Measurements from ENCODE around the gene ONECUT1.

Gene ONECUT1

DNA sequence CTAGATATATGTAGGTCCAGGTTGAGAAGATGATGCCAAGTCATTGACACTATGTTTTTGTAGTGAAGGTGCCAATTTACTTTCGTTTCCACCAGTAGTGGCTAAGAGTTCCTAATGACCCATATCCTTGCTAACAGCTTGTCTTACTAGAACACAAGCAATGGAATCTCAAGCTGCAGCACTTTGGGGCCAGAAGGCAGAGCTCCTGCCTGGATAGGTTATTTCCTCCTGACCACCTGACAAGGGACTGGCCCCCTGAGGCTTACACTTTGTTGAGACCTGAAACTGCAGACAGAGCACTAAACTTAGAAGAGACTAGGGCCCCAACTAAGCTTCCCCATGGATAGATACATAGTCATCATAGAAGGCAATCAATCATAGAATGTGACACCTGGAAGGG lies 11.7 kb downstream of the ONECUT1 start:
- 63% methylated on average over 1 of the region's 1 CpG for WGBS
- Histone ChIP-seq H3K4me1 (ENCODE audit: insufficient read depth, low read length) (peaks cover 21% of the 10 kb centered on the region; the same call in 1 of the 2 replicates), H3K9ac (ENCODE audit: low read depth, low read length) (no peak overlapping the region), H3K36me3 (ENCODE audit: insufficient read depth, low read length) (no peaks in the 10 kb centered on the region), H3K27me3 (ENCODE audit: insufficient read depth, low read length) (peaks cover 32% of the 10 kb centered on the region), H3K4me3 (ENCODE audit: low read length) (no peak overlapping the region), H3K27ac (ENCODE audit: low read depth, low read length) (no peak overlapping the region), H3K9me3 (ENCODE audit: insufficient read depth, low read depth, low read length) (no peaks in the 10 kb centered on the region)

DNA sequence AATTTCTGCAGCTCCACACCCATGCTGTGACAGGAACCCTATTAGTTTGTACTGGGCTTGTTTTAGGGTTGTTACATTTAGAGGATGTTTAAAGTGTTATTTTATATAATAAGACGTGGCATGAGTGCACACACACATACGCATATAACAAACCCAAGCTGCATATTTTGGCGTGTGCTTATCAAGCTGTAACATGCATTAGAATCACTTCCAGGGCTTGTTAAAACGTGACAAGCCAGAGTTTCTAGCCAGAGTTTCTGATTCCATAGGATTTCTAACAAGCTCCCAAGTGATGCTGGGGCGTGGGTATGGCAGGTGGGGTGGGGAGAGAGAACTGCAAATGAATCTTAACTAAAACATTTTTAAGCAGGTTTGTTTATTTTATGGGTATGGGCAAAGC lies 17.4 kb downstream of the ONECUT1 start:
- no peaks in the 10 kb centered on the region for H3K27me3 ChIP-seq (ENCODE audit: insufficient read depth, low read length)

DNA sequence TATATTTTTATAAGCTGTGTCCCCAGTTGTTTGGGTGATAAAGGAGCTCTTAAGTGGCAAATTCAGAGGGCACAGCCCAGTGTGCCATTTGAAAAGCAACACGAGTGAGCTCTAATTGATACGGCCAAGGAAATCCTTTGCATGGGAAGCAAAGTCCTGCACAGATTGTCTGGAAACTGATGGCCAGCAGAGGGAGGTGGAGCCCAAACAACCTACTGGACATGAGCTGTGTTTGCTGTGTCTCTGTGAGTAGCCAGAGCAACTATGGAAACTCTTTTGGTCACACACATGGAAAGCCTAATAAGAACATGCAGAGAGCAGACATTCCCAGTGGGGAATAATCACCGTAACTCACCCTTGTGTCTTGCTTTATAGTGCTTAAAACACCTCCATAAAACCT lies 24.4 kb downstream of the ONECUT1 start:
- Histone ChIP-seq H3K27me3 (ENCODE audit: insufficient read depth, low read length) (no peaks in the 10 kb centered on the region), H3K36me3 (ENCODE audit: insufficient read depth, low read length) (no peaks in the 10 kb centered on the region), H3K4me3 (ENCODE audit: low read length) (no peak overlapping the region), H3K9me3 (ENCODE audit: insufficient read depth, low read depth, low read length) (no peaks in the 10 kb centered on the region), H3K4me1 (ENCODE audit: insufficient read depth, low read length) (no peaks in the 10 kb centered on the region), H3K27ac (ENCODE audit: low read depth, low read length) (no peak overlapping the region), H3K9ac (ENCODE audit: low read depth, low read length) (no peak overlapping the region)
- 64% methylated on average over 3 of the region's 3 CpGs for WGBS

More for the DNA sequence above, 17.4 kb downstream of the ONECUT1 start:
- H3K9ac ChIP-seq (ENCODE audit: low read depth, low read length), result no peak overlapping the region
- H3K4me3 ChIP-seq (ENCODE audit: low read length), result no peak overlapping the region
- H3K36me3 ChIP-seq (ENCODE audit: insufficient read depth, low read length), result no peaks in the 10 kb centered on the region
- H3K9me3 ChIP-seq (ENCODE audit: insufficient read depth, low read depth, low read length), result no peaks in the 10 kb centered on the region
- no peak overlapping the region for H3K27ac ChIP-seq (ENCODE audit: low read depth, low read length)
- WGBS, result 81% methylated on average over 5 of the region's 5 CpGs
- no peaks in the 10 kb centered on the region; the same call in 1 of the 2 replicates for H3K4me1 ChIP-seq (ENCODE audit: insufficient read depth, low read length)

DNA sequence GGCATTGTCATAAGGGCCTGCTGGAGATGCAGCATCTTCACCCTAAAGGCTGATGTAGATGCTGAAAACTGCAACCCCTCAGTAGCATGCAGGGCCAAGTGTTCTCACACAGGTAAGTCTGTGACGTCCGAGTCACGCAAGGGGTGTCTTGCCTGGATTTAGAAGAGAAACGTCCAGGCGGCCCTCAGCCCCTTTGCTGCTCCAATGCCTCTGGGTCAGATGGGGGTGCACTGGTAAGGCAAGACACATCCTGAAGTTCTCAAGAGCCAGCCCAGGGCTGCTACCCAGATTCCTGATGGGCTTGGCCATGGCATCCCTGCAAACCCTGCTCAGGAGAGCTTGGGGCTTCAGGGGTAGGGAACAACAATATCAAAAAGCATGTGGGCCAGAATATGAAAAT lies 25.4 kb downstream of the ONECUT1 start:
- Histone ChIP-seq H3K9me3 (ENCODE audit: insufficient read depth, low read depth, low read length) (no peaks in the 10 kb centered on the region), H3K27ac (ENCODE audit: low read depth, low read length) (no peak overlapping the region), H3K27me3 (ENCODE audit: insufficient read depth, low read length) (no peaks in the 10 kb centered on the region), H3K9ac (ENCODE audit: low read depth, low read length) (no peak overlapping the region), H3K36me3 (ENCODE audit: insufficient read depth, low read length) (no peaks in the 10 kb centered on the region), H3K4me3 (ENCODE audit: low read length) (no peak overlapping the region), H3K4me1 (ENCODE audit: insufficient read depth, low read length) (no peaks in the 10 kb centered on the region)
- 92% methylated on average over 5 of the region's 5 CpGs for WGBS

DNA sequence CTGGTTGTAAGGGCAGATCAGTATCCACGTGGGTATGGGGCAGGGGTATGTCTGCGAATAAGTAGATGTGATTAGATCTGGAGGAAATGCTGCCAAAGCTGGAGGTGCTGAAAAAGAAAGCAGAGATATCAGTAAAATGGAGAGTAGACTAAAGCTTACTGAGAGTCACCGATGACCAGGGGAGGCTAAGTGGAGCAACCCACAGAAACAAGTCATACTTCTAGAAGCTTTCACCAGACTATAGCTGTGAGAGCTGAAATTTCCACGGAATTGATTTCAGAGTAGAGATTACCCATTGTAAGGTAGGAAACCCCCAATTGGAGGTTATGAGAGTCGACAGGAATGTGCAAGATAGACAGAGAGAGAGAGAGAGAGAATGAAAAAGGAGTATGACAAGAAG lies 27.5 kb downstream of the ONECUT1 start:
- no peak overlapping the region for H3K4me3 ChIP-seq (ENCODE audit: low read length)
- no peak overlapping the region for H3K9ac ChIP-seq (ENCODE audit: low read depth, low read length)
- H3K9me3 ChIP-seq (ENCODE audit: insufficient read depth, low read depth, low read length), result no peaks in the 10 kb centered on the region
- H3K27me3 ChIP-seq (ENCODE audit: insufficient read depth, low read length), result no peaks in the 10 kb centered on the region
- H3K36me3 ChIP-seq (ENCODE audit: insufficient read depth, low read length), result no peaks in the 10 kb centered on the region; the same call in 1 of the 2 replicates
- no peak overlapping the region for H3K27ac ChIP-seq (ENCODE audit: low read depth, low read length)
- H3K4me1 ChIP-seq (ENCODE audit: insufficient read depth, low read length), result no peaks in the 10 kb centered on the region
- WGBS, result 86% methylated on average over 4 of the region's 5 CpGs

DNA sequence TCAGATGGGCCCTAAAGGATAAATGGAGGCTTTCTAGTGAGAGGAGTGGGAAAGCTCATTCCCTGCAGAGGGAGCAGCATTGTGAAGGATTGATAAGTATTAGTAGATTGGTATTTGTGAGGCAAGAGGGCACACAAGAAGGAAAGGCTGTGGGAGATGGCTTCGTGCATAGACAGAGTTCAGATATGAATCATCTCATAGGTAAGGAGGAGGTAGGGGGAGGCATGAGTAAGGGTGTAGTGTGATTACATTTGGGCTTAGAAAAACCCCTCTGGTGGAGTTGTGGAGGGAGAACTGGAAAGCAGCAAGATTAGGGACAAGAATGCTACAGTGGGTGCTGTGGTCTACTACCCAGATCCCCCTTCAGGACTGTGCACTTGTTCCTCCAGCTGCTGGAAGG lies 29.6 kb downstream of the ONECUT1 start:
- no peaks in the 10 kb centered on the region; the same call in 1 of the 2 replicates for H3K36me3 ChIP-seq (ENCODE audit: insufficient read depth, low read length)
- 94% methylated on average over 1 of the region's 1 CpG for WGBS
- no peaks in the 10 kb centered on the region for H3K4me1 ChIP-seq (ENCODE audit: insufficient read depth, low read length)
- H3K9ac ChIP-seq (ENCODE audit: low read depth, low read length), result no peak overlapping the region
- no peaks in the 10 kb centered on the region for H3K27me3 ChIP-seq (ENCODE audit: insufficient read depth, low read length)
- H3K27ac ChIP-seq (ENCODE audit: low read depth, low read length), result no peak overlapping the region
- no peak overlapping the region for H3K4me3 ChIP-seq (ENCODE audit: low read length)
- no peaks in the 10 kb centered on the region for H3K9me3 ChIP-seq (ENCODE audit: insufficient read depth, low read depth, low read length)

DNA sequence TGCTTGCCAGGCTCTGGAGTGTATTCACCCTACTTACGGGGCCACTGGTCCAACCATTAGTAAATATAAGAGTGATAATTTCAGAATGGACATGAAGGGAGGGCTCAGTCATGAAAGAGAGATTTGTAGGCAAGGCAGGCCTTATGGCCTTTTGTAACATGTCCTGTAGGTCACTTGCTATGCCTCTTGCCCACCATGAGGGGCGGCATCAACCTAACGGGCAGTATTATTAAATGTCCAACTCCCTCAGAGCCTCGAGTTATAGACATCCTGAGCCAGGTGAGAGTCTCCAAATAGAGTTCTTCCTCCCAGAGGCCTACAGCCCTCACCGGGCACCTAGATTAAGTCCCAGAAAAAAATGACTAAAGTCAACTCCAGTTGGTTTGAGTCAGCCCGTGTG lies 30.2 kb downstream of the ONECUT1 start:
- H3K27ac ChIP-seq (ENCODE audit: low read depth, low read length), result no peak overlapping the region
- H3K9me3 ChIP-seq (ENCODE audit: insufficient read depth, low read depth, low read length), result no peaks in the 10 kb centered on the region
- no peaks in the 10 kb centered on the region for H3K27me3 ChIP-seq (ENCODE audit: insufficient read depth, low read length)
- H3K4me1 ChIP-seq (ENCODE audit: insufficient read depth, low read length), result no peaks in the 10 kb centered on the region
- H3K4me3 ChIP-seq (ENCODE audit: low read length), result no peak overlapping the region
- WGBS, result 91% methylated on average over 6 of the region's 6 CpGs
- no peaks in the 10 kb centered on the region; the same call in 1 of the 2 replicates for H3K36me3 ChIP-seq (ENCODE audit: insufficient read depth, low read length)
- H3K9ac ChIP-seq (ENCODE audit: low read depth, low read length), result no peak overlapping the region

DNA sequence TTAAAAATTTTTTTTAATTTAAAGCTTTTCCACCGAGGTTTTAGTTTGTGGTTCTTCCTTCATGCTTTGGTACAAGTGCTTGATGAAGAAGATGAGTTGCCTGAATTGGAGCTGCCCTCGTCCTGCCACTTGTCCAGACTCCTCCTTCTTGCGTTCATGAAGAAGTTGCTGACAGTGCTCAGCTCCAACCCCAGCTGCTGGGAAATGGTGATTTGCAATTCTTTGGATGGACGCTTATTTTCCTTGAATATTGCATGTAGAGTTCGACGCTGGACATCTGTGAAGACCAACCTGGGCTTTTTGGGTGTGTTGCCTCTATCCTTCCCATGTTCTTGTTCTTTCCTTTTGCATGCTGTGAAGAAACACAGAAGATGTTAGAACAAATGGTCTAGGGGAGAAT lies 32.6 kb downstream of the ONECUT1 start:
- H3K4me3 ChIP-seq (ENCODE audit: low read length), result no peak overlapping the region
- H3K9ac ChIP-seq (ENCODE audit: low read depth, low read length), result no peak overlapping the region
- no peaks in the 10 kb centered on the region for H3K27me3 ChIP-seq (ENCODE audit: insufficient read depth, low read length)
- no peaks in the 10 kb centered on the region for H3K9me3 ChIP-seq (ENCODE audit: insufficient read depth, low read depth, low read length)
- H3K4me1 ChIP-seq (ENCODE audit: insufficient read depth, low read length), result peaks cover 14% of the 10 kb centered on the region
- H3K27ac ChIP-seq (ENCODE audit: low read depth, low read length), result no peak overlapping the region
- 95% methylated on average over 6 of the region's 6 CpGs for WGBS
- no peaks in the 10 kb centered on the region; the same call in 1 of the 2 replicates for H3K36me3 ChIP-seq (ENCODE audit: insufficient read depth, low read length)

DNA sequence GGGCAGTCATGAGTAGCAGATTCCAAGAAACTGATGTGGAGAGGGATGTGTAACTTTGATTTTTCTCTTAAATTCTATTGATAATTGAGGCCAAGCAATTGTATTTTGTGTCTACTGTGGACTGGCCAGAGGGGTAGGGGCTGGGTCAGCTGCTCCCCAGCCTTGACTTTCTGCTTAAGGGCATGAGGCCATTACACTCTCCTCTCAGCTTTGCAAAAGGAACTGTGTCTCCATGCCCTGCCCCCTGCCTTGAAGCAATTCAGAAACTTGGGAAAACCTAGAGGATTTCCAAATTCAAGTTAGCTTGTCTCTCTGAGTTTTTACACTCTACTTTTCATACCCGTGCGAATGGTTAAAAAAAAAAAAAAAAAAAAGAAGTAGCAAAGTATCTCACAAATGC lies 38.6 kb downstream of the ONECUT1 start:
- Histone ChIP-seq H3K9ac (ENCODE audit: low read depth, low read length) (no peak overlapping the region), H3K27ac (ENCODE audit: low read depth, low read length) (no peak overlapping the region), H3K27me3 (ENCODE audit: insufficient read depth, low read length) (no peaks in the 10 kb centered on the region), H3K9me3 (ENCODE audit: insufficient read depth, low read depth, low read length) (no peaks in the 10 kb centered on the region), H3K36me3 (ENCODE audit: insufficient read depth, low read length) (no peaks in the 10 kb centered on the region), H3K4me1 (ENCODE audit: insufficient read depth, low read length) (peaks cover 54% of the 10 kb centered on the region), H3K4me3 (ENCODE audit: low read length) (no peak overlapping the region)
- WGBS, result 57% methylated on average over 2 of the region's 2 CpGs

DNA sequence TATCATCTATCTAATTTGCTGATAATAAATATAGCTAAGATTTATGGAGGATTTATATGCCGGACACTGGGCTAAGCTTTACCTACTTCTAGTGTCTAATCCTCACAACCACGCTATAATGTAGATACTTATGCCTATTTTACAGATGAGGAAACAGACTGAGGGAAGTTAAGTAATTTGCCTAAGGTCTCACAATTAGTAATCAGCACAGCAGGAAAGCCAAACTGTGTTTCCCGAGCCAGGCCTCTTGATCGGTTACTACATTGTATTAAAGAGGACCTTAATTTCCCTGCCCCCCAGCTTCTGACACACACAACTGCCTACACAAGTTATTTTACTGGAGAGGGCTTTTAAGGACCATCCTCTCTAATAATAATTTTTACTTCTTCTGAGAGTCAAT lies 40.9 kb downstream of the ONECUT1 start:
- Histone ChIP-seq H3K27me3 (ENCODE audit: insufficient read depth, low read length) (no peaks in the 10 kb centered on the region), H3K36me3 (ENCODE audit: insufficient read depth, low read length) (no peaks in the 10 kb centered on the region), H3K4me1 (ENCODE audit: insufficient read depth, low read length) (peaks cover 70% of the 10 kb centered on the region), H3K9ac (ENCODE audit: low read depth, low read length) (no peak overlapping the region), H3K9me3 (ENCODE audit: insufficient read depth, low read depth, low read length) (no peaks in the 10 kb centered on the region), H3K27ac (ENCODE audit: low read depth, low read length) (no peak overlapping the region), H3K4me3 (ENCODE audit: low read length) (no peak overlapping the region)
- 39% methylated on average over 2 of the region's 4 CpGs for WGBS

DNA sequence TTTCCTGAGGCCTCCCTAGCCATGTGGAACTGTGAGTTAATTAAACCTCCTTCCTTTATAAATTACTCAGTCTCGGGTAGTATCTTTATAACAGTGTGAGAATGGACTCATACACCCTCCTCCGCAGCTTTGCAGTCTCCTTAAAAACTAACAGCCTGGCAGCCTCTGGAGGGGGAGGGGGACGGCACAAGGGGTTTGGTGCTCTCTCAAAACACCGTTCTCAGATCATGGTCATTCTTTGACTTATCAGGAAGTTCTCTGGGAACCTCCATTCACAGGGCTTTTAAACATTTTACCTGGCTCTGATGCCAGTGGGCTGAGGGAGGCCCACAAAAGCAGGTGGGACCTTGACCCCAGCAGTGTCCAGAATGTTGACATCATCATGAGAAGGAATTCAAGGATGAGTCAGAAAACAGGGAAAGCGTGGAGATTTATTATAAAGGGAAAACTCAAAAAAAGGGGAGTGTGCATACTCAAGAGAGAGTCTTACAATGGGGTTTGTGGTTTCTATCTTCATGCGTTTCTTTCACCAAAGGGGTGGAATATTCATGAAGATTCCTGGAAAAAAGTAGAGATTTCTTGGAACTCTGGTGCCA lies 43.9 kb downstream of the ONECUT1 start:
- 75% methylated on average over 4 of the region's 6 CpGs for WGBS
- Histone ChIP-seq H3K9me3 (ENCODE audit: insufficient read depth, low read depth, low read length) (no peaks in the 10 kb centered on the region), H3K4me1 (ENCODE audit: insufficient read depth, low read length) (peaks cover 43% of the 10 kb centered on the region), H3K4me3 (ENCODE audit: low read length) (peak overlapping the region; percentile 28; the same call in 1 of the 2 replicates), H3K27ac (ENCODE audit: low read depth, low read length) (peak overlapping the region; percentile 93), H3K27me3 (ENCODE audit: insufficient read depth, low read length) (no peaks in the 10 kb centered on the region), H3K9ac (ENCODE audit: low read depth, low read length) (peak overlapping the region; percentile 62), H3K36me3 (ENCODE audit: insufficient read depth, low read length) (no peaks in the 10 kb centered on the region)
